K562 (cell line): Measurements from ENCODE around the gene FOXO3. TPM values are rescaled to one million over a fixed set of nuclear protein-coding genes. Genes with fewer than 3 reads are reported as not detected.

ENCODE experiments used
- ATF4 ChIP-seq: fragments of 450-650 bp; formaldehyde crosslinking; IDR thresholded peaks from 2 replicates; pipeline ENCODE4 v1.4.0; 2022; ENCODE audit warnings: mild to moderate bottlenecking, moderate library complexity
- BRF1 ChIP-seq: IDR thresholded peaks from 3 replicates; pipeline ENCODE4 v1.6.1; 2011; ENCODE audit warnings: borderline replicate concordance, mild to moderate bottlenecking; ENCODE audit not compliant: insufficient read length; ENCODE audit errors: extremely low read depth
- CREM ChIP-seq: IDR thresholded peaks from 2 replicates; pipeline ENCODE4 v1.6.1; 2014; ENCODE audit warnings: antibody characterized with exemption, low read depth
- GATAD2A ChIP-seq: fragments of 450-650 bp; IDR thresholded peaks from 2 replicates; pipeline ENCODE4 v1.6.1; 2017
- MCM2 ChIP-seq: fragments of 450-650 bp; IDR thresholded peaks from 2 replicates; pipeline ENCODE4 v1.6.1; 2017; ENCODE audit warnings: low read depth, mild to moderate bottlenecking
- MEF2D ChIP-seq: conservative IDR thresholded peaks from 2 replicates; pipeline ENCODE4 v1.6.1; 2016; ENCODE audit warnings: low read depth, missing genetic modification characterization, missing compliant biosample characterization
- NR0B1 ChIP-seq: fragments of 450-650 bp; IDR thresholded peaks from one replicate; pipeline ENCODE4 v1.6.1; 2018; ENCODE audit warnings: mild to moderate bottlenecking, moderate library complexity; ENCODE audit not compliant: partially characterized antibody
- PTTG1 ChIP-seq: fragments of 450-650 bp; IDR thresholded peaks from 2 replicates; pipeline ENCODE4 v1.6.1; 2016; ENCODE audit warnings: low read depth, mild to moderate bottlenecking, missing genetic modification characterization, missing compliant biosample characterization
- TSC22D4 ChIP-seq: fragments of 450-650 bp; IDR thresholded peaks from 2 replicates; pipeline ENCODE4 v1.6.1; 2016; ENCODE audit warnings: missing genetic modification characterization, missing biosample characterization, control low read depth
- XRCC4 ChIP-seq: IDR thresholded peaks from one replicate; pipeline ENCODE4 v1.6.1; 2011; ENCODE audit not compliant: insufficient read depth, insufficient read length; ENCODE audit errors: extremely low read depth
- ZNF316 ChIP-seq: fragments of 450-650 bp; IDR thresholded peaks from 2 replicates; pipeline ENCODE4 v1.6.1; 2016
- ZNF707 ChIP-seq: fragments of 250-450 bp; sonication (Bioruptor Pico); conservative IDR thresholded peaks from 2 replicates; pipeline ENCODE4 v1.8.0; 2022; ENCODE audit warnings: inconsistent platforms, mild to moderate bottlenecking, moderate library complexity
- ZNF764 ChIP-seq: fragments of 250-450 bp; sonication (Bioruptor Pico); IDR thresholded peaks from 2 replicates; pipeline ENCODE4 v1.4.0; 2020; ENCODE audit warnings: low read depth, mild to moderate bottlenecking, moderate library complexity
- polyA plus RNA-seq, 8 experiments: library from polyadenylated mRNA; depleted of rRNA in 4 of 8; stranded (reverse) in 5 of 8; unstranded in 3 of 8; fragments of >200 nt; fragmentation: Nextera tagmentation in 2 of 8; fragmentation: Illumina TruSeq in 1 of 8; extraction: Ambion mirVana in 2 of 8; extraction: Trizol in 1 of 8; gene quantifications; 2 replicates each; pipeline versions ENCODE4 v1.2.1 to v1.2.3, GENCODE V29; 2011 to 2014; ENCODE audit warnings: inconsistent platforms in 1 of 8, missing spikeins in 1 of 8
- total RNA-seq, 7 experiments: library from RNA; depleted of rRNA in 6 of 7; stranded (reverse); fragments of >200 nt in 6 of 7; fragmentation: Illumina TruSeq in 2 of 7; extraction: Trizol in 2 of 7; gene quantifications; 2 replicates each; pipeline versions ENCODE4 v1.2.1 to v1.2.3, GENCODE V29; 2011 to 2021; ENCODE audit warnings: low replicate concordance in 1 of 7

FOXO3 gene
- total and polyA plus RNA-seq, 9 of the 15 experiments (the other 6 are each of a cell fraction or from before 2014, with no cell fraction given), result 3.0 to 14.6 (median 6.0) TPM

- TF ChIP-seq XRCC4, result no peak
- no peak for TF ChIP-seq BRF1
- no peak for TF ChIP-seq NR0B1
- TF ChIP-seq TSC22D4 (tag), result no peak
- no peak for TF ChIP-seq PTTG1 (tag)
- no peak for TF ChIP-seq ATF4 (CRISPR knock-in tag)
- TF ChIP-seq ZNF707 (CRISPR knock-in tag), result no peak
- TF ChIP-seq MCM2, result no peak
- no peak for TF ChIP-seq MEF2D
- TF ChIP-seq CREM, result no peak
- TF ChIP-seq GATAD2A, result no peak
- no peak for TF ChIP-seq ZNF316
- no peak for TF ChIP-seq ZNF764
Measured at GRCh38 chr6:108677357-108677756, 116.6 kb downstream of the FOXO3 start (continued).
